Stimulated activated CD4-positive, alpha-beta T cell treated with anti-CD3 and anti-CD28 coated beads, Interleukin-15, amount 100 ng/mL, for 24 hours (primary cell): ENCODE measurements around the gene PRR33.
"Not testable (repeated sequence)": the region's sequence is repeated elsewhere in the genome, so short reads cannot be mapped to it uniquely, and the experiment has no call there.

Experiments used
- DNase-seq: peaks from one replicate; pipeline ENCODE4 v3.0.0-alpha.2; 2020

The PRR33 gene

GRCh38 chr11:1891831-1892115, at the start of gene PRR33:
PRR33 (minus strand) TSS chr11:1891895; CDS start chr11:1890584, 1,311 bp downstream.
- DNase-seq, result no peak

- DNase-seq, result not testable (repeated sequence)
These were observed 48.1 kb upstream of the PRR33 start for GRCh38 chr11:1939788-1940187.

GRCh38 chr11:1939006-1939625, 47.4 kb upstream of the PRR33 start:
- no peak for DNase-seq

- no peak for DNase-seq
These were observed 46.8 kb upstream of the PRR33 start for GRCh38 chr11:1938343-1939005.

- no peak for DNase-seq
These were observed 46.1 kb upstream of the PRR33 start for GRCh38 chr11:1937616-1938342.

- no peak for DNase-seq
These were observed 45.3 kb upstream of the PRR33 start for GRCh38 chr11:1936781-1937615.

- DNase-seq, result no peak
These were observed 44.5 kb upstream of the PRR33 start for GRCh38 chr11:1936072-1936780.

- DNase-seq, result no peak
These were observed 43.7 kb upstream of the PRR33 start for GRCh38 chr11:1935156-1936071.

- DNase-seq, result no peak
These were observed 42.9 kb upstream of the PRR33 start for GRCh38 chr11:1934335-1935155.

GRCh38 chr11:1933416-1934334, 42.0 kb upstream of the PRR33 start:
- no peak for DNase-seq

- no peak for DNase-seq
These were observed 41.0 kb upstream of the PRR33 start for GRCh38 chr11:1932681-1933080.

GRCh38 chr11:1932105-1932480, 40.4 kb upstream of the PRR33 start:
- no peak for DNase-seq

- DNase-seq, result no peak
These were observed 39.8 kb upstream of the PRR33 start for GRCh38 chr11:1931341-1932104.

GRCh38 chr11:1930462-1930830, 38.8 kb upstream of the PRR33 start:
- DNase-seq, result no peak

- no peak for DNase-seq
These were observed 38.1 kb upstream of the PRR33 start for GRCh38 chr11:1929621-1930461.

- no peak for DNase-seq
These were observed 37.3 kb upstream of the PRR33 start for GRCh38 chr11:1928891-1929541.

- no peak for DNase-seq
These were observed 36.8 kb upstream of the PRR33 start for GRCh38 chr11:1928470-1928890.
